ENCODE results near the gene FLVCR2.

Gene FLVCR2

GRCh38 chr14:75559045-75559444, 19.4 kb upstream of the FLVCR2 start:
- no peak for DNase-seq

DNA sequence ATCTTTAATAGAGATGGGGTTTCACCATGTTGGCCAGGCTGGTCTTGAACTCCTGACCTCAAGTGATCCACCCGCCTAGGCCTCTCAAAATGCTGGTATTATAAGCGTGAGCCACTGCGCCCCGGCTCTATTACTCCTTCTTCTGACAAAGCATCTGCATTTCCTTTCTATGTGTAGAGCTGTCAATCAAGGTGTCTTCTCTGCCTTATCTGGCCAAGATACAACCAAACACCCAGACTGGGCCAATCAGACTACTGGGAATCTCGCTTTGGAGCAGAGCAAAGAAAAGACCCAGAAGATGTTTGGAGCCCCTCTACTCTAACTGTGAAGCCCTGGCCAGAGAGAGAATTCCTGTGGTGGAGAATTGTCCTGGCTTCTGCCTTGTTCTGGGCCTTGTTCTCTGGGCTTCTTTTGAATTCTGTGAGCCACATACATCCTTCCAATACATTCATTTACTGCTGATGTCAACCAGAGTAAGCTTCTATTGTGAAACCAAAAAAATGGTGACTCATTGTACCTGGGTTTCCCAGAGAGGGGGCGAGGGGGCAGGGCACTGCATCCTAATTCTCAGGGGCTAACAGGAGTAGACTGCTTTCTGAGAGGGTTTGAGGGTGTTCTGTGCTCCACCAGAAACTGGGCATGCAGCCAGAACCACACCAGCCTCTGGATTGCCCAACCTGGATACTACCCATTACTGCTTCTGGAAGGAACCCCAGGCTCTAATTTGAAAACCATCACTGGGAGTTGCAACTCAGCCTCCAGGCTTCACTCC, 18.8 kb upstream of the FLVCR2 start:
- no peak for DNase-seq

GRCh38 chr14:75561013-75561432, 17.4 kb upstream of the FLVCR2 start:
- DNase-seq, result peak; percentile 28

DNA sequence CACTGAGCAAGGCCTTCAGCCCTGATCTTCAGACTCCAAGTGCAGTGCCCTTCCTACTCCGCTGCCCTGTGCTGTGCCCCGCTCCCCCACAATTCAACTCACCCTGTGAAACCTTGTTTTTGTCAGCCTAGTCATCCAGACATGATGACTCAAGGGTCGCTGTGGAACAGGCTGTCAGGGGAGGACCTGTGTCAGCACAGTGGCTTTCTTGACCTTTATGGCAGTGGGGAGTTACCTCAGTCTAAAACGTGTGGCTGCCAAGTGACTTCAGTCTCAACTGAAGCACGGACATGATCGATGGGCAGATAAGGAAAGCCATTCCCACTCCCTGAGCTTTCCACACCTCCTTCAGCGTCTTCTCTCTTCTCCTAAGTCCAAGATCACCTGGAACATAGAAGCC, 16.3 kb upstream of the FLVCR2 start:
- DNase-seq, result no peak

DNA sequence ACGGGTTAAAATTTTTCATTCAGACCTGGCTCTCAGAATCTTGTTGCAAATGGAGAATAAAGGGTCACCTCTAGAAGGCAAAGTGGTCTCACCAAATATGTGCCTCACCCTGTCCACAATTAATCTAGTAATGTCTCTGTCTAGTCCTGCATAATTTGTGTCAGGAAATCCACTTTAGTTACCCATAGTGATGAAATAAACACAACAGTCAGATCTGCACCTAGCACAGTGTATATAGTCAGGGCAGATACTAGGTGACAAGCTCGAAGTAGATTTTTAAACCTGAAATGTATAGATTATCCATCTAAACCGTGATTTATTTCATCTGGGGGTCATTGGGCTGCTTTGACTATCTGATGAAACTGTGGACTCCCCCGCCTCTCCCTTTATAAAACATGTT, 15.9 kb upstream of the FLVCR2 start:
- no peak for DNase-seq

- DNase-seq, result no peak
Observed at GRCh38 chr14:75563931-75564330, 14.5 kb upstream of the FLVCR2 start.

- no peak for DNase-seq
Observed at GRCh38 chr14:75565056-75565455, 13.4 kb upstream of the FLVCR2 start.

GRCh38 chr14:75566321-75566720, 12.1 kb upstream of the FLVCR2 start:
- no peak for DNase-seq

- DNase-seq, result no peak
Observed at GRCh38 chr14:75566752-75567151, 11.7 kb upstream of the FLVCR2 start.

GRCh38 chr14:75568140-75568539, 10.3 kb upstream of the FLVCR2 start:
- DNase-seq, result no peak

DNA sequence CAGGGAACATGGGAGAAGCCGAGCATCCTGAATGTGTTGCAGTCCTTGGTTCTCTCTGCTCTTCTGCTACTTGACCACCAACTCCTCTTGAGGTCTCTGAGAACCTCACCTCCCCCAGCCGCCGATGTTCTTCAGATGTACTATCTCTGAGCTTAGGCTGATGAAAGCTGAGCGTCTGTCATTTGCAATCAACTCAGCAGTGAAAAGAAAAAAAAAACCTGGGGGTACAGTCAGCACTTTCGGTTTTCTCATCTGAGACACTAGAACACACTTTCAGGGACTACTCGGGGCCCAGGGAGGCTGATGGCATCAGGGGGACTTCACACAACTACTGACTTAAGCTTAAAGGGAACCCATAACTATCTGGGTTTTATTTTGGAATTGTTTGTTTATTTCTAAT, 9.6 kb upstream of the FLVCR2 start:
- DNase-seq, result no peak

- no peak for DNase-seq
Observed at GRCh38 chr14:75570797-75571196, 7.6 kb upstream of the FLVCR2 start.

GRCh38 chr14:75572104-75572503, 6.3 kb upstream of the FLVCR2 start:
- DNase-seq, result no peak

DNA sequence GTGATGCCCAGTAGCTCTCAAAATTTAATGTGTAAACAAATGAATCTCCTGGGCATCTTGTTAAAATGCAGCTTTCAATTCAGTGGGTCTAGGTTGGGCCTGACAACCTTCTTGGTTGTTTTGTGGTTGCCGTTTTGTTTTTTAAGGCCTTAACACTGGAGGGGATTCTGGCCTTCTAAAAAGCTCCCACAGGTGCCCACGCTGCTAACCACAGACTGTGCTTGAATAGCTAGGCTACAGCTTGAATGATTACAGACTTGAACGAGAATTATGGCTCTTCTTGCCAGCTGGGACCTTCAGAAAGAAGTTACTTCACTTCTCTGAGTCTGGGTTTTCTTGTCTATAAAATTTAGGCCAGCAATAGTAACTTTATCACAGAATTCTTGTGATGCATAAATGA, 1.3 kb upstream of the FLVCR2 start:
- no peak for DNase-seq

- DNase-seq, result peak; percentile 22
Observed at GRCh38 chr14:75577729-75578101, 705 bp upstream of the FLVCR2 start.

GRCh38 chr14:75578786-75579337, 442 bp downstream of the FLVCR2 start:
- DNase-seq, result no peak

GRCh38 chr14:75579338-75579864, 981 bp downstream of the FLVCR2 start:
- DNase-seq, result no peak

DNA sequence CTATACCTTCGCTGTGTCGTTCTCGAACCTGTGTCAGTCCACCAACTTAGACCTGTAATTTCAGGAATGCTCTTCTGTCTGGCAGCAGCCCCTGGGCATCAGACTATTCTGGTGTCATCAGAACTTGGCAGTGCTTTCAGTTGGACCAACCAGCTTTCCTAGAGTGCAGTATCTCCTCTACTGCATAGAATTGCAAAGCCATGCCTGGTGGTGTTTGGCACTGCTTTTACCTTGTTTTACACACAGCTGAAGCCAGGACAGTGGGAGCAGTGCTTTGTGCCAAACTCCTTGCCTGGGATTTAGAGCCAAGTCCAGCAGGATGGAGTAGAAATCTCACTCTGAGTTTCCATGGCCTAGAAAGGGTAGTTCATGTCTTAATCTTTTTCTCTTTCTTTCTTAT, 1.5 kb downstream of the FLVCR2 start:
- no peak for DNase-seq

GRCh38 chr14:75587388-75587787, 9.0 kb downstream of the FLVCR2 start:
- DNase-seq, result no peak

- no peak for DNase-seq
Observed at GRCh38 chr14:75589931-75590330, 11.5 kb downstream of the FLVCR2 start.

DNA sequence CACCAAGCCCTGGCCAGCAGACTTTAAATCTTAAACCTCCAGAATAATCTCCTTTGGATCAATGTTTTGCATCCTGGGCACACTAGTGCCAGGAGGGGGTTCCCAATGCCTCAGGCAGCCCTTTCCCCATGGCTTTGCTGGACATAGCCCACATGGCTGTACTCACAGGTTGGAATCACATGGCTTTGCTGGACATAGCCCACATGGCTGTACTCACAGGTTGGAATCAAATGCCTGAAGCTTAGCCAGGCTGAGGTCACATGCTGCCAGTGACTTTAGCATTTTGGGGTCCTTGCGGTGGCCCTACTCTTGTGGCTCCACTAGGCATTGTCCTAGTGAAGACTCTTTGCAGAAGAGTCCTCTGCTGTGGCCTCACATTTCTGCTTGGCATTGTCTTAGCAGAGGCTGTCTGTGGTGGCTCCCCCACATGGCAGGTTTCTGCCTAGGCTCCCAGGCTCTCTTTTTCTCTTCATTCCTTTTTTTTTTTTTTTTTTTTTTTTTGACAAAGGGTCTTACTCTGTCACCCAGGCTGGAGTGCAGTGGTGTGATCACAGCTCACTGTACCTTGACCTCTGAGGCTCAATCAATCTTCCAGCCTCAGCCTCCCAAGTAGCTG, 13.0 kb downstream of the FLVCR2 start:
- no peak for DNase-seq

GRCh38 chr14:75591987-75592575, 13.7 kb downstream of the FLVCR2 start:
- DNase-seq, result no peak

DNA sequence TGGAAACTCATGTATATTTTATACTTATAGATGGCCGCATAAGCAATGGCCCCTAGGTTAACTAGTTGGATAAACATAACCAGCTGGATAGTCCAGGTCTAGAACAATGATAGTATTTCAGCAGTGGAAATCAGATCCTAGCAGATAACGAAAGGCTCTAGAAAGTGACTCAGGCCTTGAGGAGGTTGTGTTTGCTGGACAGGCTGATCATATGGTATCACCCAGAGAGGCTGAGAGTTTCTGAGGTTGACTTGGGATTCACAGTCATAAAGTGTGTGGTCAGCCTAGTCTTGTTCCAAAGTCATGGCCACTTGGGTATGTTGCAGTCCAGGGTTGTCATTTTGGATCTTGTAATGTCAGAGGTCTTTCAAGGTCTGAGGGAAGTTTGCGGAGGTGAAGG, 16.8 kb downstream of the FLVCR2 start:
- DNase-seq, result no peak

- no peak for DNase-seq
Observed at GRCh38 chr14:75597149-75597548, 18.7 kb downstream of the FLVCR2 start.
